Fibroblast of skin of back (primary cell): ENCODE results near the gene ZFYVE28.

Experiments used
- DNase-seq: peaks from one replicate; pipeline ENCODE4 v3.0.0-alpha.2; 2013

The ZFYVE28 gene

GRCh38 chr4:2258091-2259035, 160.1 kb downstream of the ZFYVE28 start:
- DNase-seq: no peak

GRCh38 chr4:2257361-2258081, 160.9 kb downstream of the ZFYVE28 start:
- no peak for DNase-seq

GRCh38 chr4:2256781-2257191, 161.7 kb downstream of the ZFYVE28 start:
- no peak for DNase-seq

GRCh38 chr4:2256156-2256731, 162.2 kb downstream of the ZFYVE28 start:
- no peak for DNase-seq

GRCh38 chr4:2255501-2256155, 162.8 kb downstream of the ZFYVE28 start:
- DNase-seq: peak; percentile 15

GRCh38 chr4:2254665-2255500, 163.6 kb downstream of the ZFYVE28 start:
- no peak for DNase-seq

- no peak for DNase-seq
Measured at GRCh38 chr4:2253160-2254084, 165.0 kb downstream of the ZFYVE28 start.

GRCh38 chr4:2252530-2253091, 165.8 kb downstream of the ZFYVE28 start:
- DNase-seq: no peak

- no peak for DNase-seq
Measured at GRCh38 chr4:2251795-2252529, 166.5 kb downstream of the ZFYVE28 start.

GRCh38 chr4:2251073-2251794, 167.2 kb downstream of the ZFYVE28 start:
- DNase-seq: no peak

GRCh38 chr4:2250357-2251072, 167.9 kb downstream of the ZFYVE28 start:
- DNase-seq: no peak

- no peak for DNase-seq
Measured at GRCh38 chr4:2249526-2250356, 168.7 kb downstream of the ZFYVE28 start.

- DNase-seq: no peak
Measured at GRCh38 chr4:2248821-2249261, 169.6 kb downstream of the ZFYVE28 start.

GRCh38 chr4:2248044-2248780, 170.2 kb downstream of the ZFYVE28 start:
- DNase-seq: no peak

GRCh38 chr4:2247128-2248043, 171.1 kb downstream of the ZFYVE28 start:
- no peak for DNase-seq
